ENCODE results near the gene ANKRD9. TPM values are rescaled to one million over a fixed set of nuclear protein-coding genes. Genes with fewer than 3 reads are reported as not detected.

Gene ANKRD9
- total and polyA plus RNA-seq, 9 of the 15 experiments (the other 6 are each of a cell fraction or from before 2014, with no cell fraction given), result 0.04 to 32.9 (median 5.3) TPM

DNA sequence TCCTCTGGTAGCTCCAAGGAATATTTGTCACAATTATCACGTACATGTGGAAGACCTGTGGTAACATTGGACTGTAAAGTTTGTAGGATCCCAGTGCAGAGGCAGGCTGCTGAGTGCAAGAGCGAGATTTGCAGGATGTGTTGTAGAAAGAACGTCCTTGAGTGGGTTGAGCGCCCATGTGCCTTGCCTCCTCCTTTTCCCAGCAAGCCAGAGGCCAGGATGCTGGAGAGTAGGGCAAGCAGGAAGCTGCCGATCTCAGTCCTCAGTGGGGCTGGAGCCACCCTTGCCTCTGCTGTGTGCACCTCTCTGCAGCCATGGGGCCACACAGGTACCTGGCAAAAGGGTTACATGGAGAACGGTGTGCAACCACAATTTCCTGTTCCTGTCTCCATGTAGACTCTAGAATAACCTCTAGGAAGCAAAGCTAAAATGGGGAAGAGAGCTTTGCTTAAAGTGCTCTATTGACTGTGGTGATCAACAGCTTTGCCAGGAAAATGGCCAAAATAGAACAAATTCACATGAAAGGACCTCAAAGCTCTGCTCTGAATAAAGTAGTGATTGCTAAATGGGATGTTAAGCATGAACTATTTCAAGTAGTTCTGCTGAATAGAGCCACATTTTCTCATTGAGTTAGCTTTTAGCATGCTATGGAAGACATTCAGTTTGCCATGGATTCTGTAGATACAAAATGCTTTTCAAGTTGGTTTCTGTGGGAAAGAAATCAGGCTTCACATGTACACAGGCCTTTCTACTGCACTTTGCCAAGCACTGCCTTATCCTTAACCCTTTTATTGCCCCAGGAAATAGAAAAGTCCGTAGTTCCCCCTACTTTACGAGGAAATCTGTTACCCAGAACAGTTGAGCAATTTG lies 37.4 kb downstream of the ANKRD9 start:
- CTCF ChIA-PET (ENCODE audit: low intra/inter-chr PET ratio), result no interaction called here
- H3K27me3 ChIP-seq (ENCODE audit: control insufficient read depth in 2 of 2, insufficient read depth in 2 of 2, low read length in 2 of 2), result no peaks in the 10 kb centered on the region
- FAIRE-seq (no peak), ATAC-seq (no peak), DNase-seq (ENCODE audit: extremely low read depth in 1 of 4, low spot score in 3 of 4) (no peak)
- H3K36me3 ChIP-seq (ENCODE audit: control insufficient read depth, insufficient read depth, low read length), result no peaks in the 10 kb centered on the region
- no peak overlapping the region for H3K27ac ChIP-seq (ENCODE audit: extremely low read depth, low read depth, low read length)
- H3K9me1 ChIP-seq (ENCODE audit: control insufficient read depth, insufficient read depth, low read length), result no peaks in the 10 kb centered on the region
- WGBS (ENCODE audit: insufficient coverage, low coverage, missing lambda C conversion rate), result 26% methylated on average over 7 of the region's 8 CpGs
- H2AFZ ChIP-seq (ENCODE audit: low read depth, low read length), result no peak overlapping the region
- POLR2A ChIA-PET, result interaction anchor here (0.6 to 1.6 kb wide), 4 partner anchors 10 to 1384 kb away, joined by 3 to 6 read pairs (median 3); no protein-coding TSS in a partner anchor
- H3K4me3 ChIP-seq, result no peak overlapping the region
- H3K79me2 ChIP-seq (ENCODE audit: control insufficient read depth, insufficient read depth, low read length), result no peaks in the 10 kb centered on the region
- H3K9ac ChIP-seq (ENCODE audit: insufficient read depth in 1 of 2, low read depth in 2 of 2, low read length in 2 of 2), result no peak overlapping the region
- intact Hi-C loops (cut with micrococcal nuclease), result no loop called here
- no TSS peak for BruUV-seq (replicated peaks)
- no peaks in the 10 kb centered on the region for H3K9me3 ChIP-seq (replicated peaks; ENCODE audit: control insufficient read depth, insufficient read depth, low read depth, low read length)
- H3K4me2 ChIP-seq (ENCODE audit: insufficient read depth, low read length), result no peak overlapping the region
- H3K4me1 ChIP-seq (replicated peaks in 1 of 2; ENCODE audit: control insufficient read depth in 2 of 2, insufficient read depth in 2 of 2, low read length in 2 of 2), result no peaks in the 10 kb centered on the region
- in situ Hi-C loops (cut with MboI), result no loop called here
- no peaks in the 10 kb centered on the region for H4K20me1 ChIP-seq (replicated peaks; ENCODE audit: control insufficient read depth, insufficient read depth, low read length)
- TF ChIP-seq SREBF1 (IDR thresholded peaks at IDR 0.05; ENCODE audit: borderline replicate concordance, low read depth, low read length) (no peak), FOXJ2 (tag; IDR thresholded peaks at IDR 0.05) (no peak), MEF2D (tag; conservative IDR thresholded peaks at IDR 0.05; ENCODE audit: low read depth) (no peak), MCM5 (IDR thresholded peaks at IDR 0.05; ENCODE audit: low read depth) (no peak), ZFPM2 (CRISPR knock-in tag; IDR thresholded peaks at IDR 0.05) (no peak), RBFOX2 (IDR thresholded peaks at IDR 0.05; ENCODE audit: low read depth, low read length) (no peak), ZNF830 (CRISPR knock-in tag; IDR thresholded peaks at IDR 0.05) (no peak), BCOR (IDR thresholded peaks at IDR 0.05) (no peak), FOSL1 (tag; conservative IDR thresholded peaks at IDR 0.05) (no peak), U2AF2 (optimal IDR thresholded peaks at IDR 0.05; ENCODE audit: low read depth, low read length) (no peak), ATF1 (CRISPR knock-in tag; IDR thresholded peaks at IDR 0.05) (no peak), ATF1 (tag; IDR thresholded peaks at IDR 0.05) (no peak)
- TF ChIP-seq, protein P1, sequence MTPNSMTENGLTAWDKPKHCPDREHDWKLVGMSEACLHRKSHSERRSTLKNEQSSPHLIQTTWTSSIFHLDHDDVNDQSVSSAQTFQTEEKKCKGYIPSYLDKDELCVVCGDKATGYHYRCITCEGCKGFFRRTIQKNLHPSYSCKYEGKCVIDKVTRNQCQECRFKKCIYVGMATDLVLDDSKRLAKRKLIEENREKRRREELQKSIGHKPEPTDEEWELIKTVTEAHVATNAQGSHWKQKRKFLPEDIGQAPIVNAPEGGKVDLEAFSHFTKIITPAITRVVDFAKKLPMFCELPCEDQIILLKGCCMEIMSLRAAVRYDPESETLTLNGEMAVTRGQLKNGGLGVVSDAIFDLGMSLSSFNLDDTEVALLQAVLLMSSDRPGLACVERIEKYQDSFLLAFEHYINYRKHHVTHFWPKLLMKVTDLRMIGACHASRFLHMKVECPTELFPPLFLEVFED (CRISPR knock-in tag; conservative IDR thresholded peaks at IDR 0.05), result no peak
- TF ChIP-seq, protein P2, sequence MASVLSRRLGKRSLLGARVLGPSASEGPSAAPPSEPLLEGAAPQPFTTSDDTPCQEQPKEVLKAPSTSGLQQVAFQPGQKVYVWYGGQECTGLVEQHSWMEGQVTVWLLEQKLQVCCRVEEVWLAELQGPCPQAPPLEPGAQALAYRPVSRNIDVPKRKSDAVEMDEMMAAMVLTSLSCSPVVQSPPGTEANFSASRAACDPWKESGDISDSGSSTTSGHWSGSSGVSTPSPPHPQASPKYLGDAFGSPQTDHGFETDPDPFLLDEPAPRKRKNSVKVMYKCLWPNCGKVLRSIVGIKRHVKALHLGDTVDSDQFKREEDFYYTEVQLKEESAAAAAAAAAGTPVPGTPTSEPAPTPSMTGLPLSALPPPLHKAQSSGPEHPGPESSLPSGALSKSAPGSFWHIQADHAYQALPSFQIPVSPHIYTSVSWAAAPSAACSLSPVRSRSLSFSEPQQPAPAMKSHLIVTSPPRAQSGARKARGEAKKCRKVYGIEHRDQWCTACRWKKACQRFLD (CRISPR knock-in tag; IDR thresholded peaks at IDR 0.05), result no peak
- TF ChIP-seq, protein P3, sequence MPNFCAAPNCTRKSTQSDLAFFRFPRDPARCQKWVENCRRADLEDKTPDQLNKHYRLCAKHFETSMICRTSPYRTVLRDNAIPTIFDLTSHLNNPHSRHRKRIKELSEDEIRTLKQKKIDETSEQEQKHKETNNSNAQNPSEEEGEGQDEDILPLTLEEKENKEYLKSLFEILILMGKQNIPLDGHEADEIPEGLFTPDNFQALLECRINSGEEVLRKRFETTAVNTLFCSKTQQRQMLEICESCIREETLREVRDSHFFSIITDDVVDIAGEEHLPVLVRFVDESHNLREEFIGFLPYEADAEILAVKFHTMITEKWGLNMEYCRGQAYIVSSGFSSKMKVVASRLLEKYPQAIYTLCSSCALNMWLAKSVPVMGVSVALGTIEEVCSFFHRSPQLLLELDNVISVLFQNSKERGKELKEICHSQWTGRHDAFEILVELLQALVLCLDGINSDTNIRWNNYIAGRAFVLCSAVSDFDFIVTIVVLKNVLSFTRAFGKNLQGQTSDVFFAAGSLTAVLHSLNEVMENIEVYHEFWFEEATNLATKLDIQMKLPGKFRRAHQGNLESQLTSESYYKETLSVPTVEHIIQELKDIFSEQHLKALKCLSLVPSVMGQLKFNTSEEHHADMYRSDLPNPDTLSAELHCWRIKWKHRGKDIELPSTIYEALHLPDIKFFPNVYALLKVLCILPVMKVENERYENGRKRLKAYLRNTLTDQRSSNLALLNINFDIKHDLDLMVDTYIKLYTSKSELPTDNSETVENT (CRISPR knock-in tag; IDR thresholded peaks at IDR 0.05), result no peak
- TF ChIP-seq, protein P4, sequence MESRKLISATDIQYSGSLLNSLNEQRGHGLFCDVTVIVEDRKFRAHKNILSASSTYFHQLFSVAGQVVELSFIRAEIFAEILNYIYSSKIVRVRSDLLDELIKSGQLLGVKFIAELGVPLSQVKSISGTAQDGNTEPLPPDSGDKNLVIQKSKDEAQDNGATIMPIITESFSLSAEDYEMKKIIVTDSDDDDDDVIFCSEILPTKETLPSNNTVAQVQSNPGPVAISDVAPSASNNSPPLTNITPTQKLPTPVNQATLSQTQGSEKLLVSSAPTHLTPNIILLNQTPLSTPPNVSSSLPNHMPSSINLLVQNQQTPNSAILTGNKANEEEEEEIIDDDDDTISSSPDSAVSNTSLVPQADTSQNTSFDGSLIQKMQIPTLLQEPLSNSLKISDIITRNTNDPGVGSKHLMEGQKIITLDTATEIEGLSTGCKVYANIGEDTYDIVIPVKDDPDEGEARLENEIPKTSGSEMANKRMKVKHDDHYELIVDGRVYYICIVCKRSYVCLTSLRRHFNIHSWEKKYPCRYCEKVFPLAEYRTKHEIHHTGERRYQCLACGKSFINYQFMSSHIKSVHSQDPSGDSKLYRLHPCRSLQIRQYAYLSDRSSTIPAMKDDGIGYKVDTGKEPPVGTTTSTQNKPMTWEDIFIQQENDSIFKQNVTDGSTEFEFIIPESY (CRISPR knock-in tag; IDR thresholded peaks at IDR 0.05), result no peak
